T-cell (primary cell): Measurements from ENCODE around the gene ACAA2. TPM values are rescaled to one million over a fixed set of nuclear protein-coding genes. Genes with fewer than 3 reads are reported as not detected.

Source experiments
- ATAC-seq, 4 experiments: fragments of 200-7000 bp in 3 of 4; fragments of 150-1000 bp in 1 of 4; cut with Tn5 transposase; replicated peaks in 1 of 4; 1 replicate in 3 of 4; 2 replicates in 1 of 4; pipeline ENCODE4 v1.10.0; 2021; ENCODE audit warnings: moderate library complexity in 3 of 4, mild to moderate bottlenecking in 2 of 4, moderate number of reproducible peaks in 1 of 4
- CTCF ChIA-PET, 2 donors: fragments of 300-600 bp; sonication (Branson Sonifier 250); formaldehyde crosslinking; loops; one replicate each; lab custom pipeline; 2022; ENCODE audit warnings: antibody characterized with exemption in 2 of 2; lab: Charles Lee
- POLR2A ChIA-PET, 2 donors: fragments of 300-600 bp; sonication (Branson Sonifier 250); formaldehyde crosslinking; loops; one replicate each; lab custom pipeline; 2022; ENCODE audit warnings: antibody characterized with exemption in 2 of 2; lab: Charles Lee
- DNase-seq, 35 experiments: peaks; one replicate each; pipeline versions ENCODE4 v3.0.0 to v3.0.0-alpha.2; 2013 to 2023
- H3K27ac ChIP-seq: one replicate; pipeline ENCODE4 v1.5.1; 2013; ENCODE audit warnings: low read length
- H3K27me3 ChIP-seq, 2 experiments: replicated peaks in 1 of 2; 1 replicate in 1 of 2; 2 replicates in 1 of 2; pipeline versions ENCODE4 v1.6.1 to v1.7.0; 2013; ENCODE audit warnings: low read length in 1 of 2, mixed read lengths in 1 of 2; ENCODE audit not compliant: control insufficient read depth in 2 of 2, insufficient read depth in 2 of 2; ENCODE audit errors: extremely low read depth in 1 of 2
- H3K36me3 ChIP-seq, 2 donors: 1 replicate in 1 of 2; 2 replicates in 1 of 2; pipeline versions ENCODE4 v1.6.1 to v1.7.0; 2013; ENCODE audit warnings: low read length in 1 of 2; ENCODE audit not compliant: control insufficient read depth in 2 of 2, insufficient read depth in 1 of 2; ENCODE audit errors: extremely low read depth in 1 of 2
- H3K4me1 ChIP-seq, 2 experiments: 1 replicate in 1 of 2; 2 replicates in 1 of 2; pipeline versions ENCODE4 v1.6.1 to v1.7.0; 2013; ENCODE audit warnings: low read length in 2 of 2, mixed read lengths in 1 of 2; ENCODE audit not compliant: insufficient read depth in 2 of 2, control insufficient read depth in 1 of 2; ENCODE audit errors: extremely low read depth in 1 of 2
- H3K4me3 ChIP-seq, 2 donors: 1 replicate in 1 of 2; 2 replicates in 1 of 2; pipeline versions ENCODE4 v1.5.1 to v1.7.0; 2013; ENCODE audit warnings: mild to moderate bottlenecking in 2 of 2, low read length in 1 of 2, moderate library complexity in 1 of 2; ENCODE audit not compliant: control insufficient read depth in 1 of 2; ENCODE audit errors: extremely low read depth in 1 of 2
- H3K9me3 ChIP-seq: 2 replicates; pipeline ENCODE4 v1.7.0; 2013
- H3K27ac Mint-ChIP-seq, 2 donors: one replicate each; pipeline ENCODE4 v1.8.0; 2020 to 2021; ENCODE audit warnings: mild to moderate bottlenecking in 2 of 2, mixed read lengths in 2 of 2
- H3K27me3 Mint-ChIP-seq, 2 donors: one replicate each; pipeline ENCODE4 v1.8.0; 2021 to 2022; ENCODE audit warnings: mixed read lengths in 2 of 2
- H3K36me3 Mint-ChIP-seq: one replicate; pipeline ENCODE4 v1.8.0; 2021; ENCODE audit warnings: mixed read lengths
- H3K4me1 Mint-ChIP-seq, 3 donors: one replicate each; pipeline ENCODE4 v1.8.0; 2020 to 2022; ENCODE audit warnings: mixed read lengths in 3 of 3, mild to moderate bottlenecking in 1 of 3
- H3K4me3 Mint-ChIP-seq, 3 donors: one replicate each; pipeline ENCODE4 v1.8.0; 2020 to 2022; ENCODE audit warnings: mild to moderate bottlenecking in 3 of 3, mixed read lengths in 3 of 3, moderate library complexity in 3 of 3
- H3K9me3 Mint-ChIP-seq, 3 donors: one replicate each; pipeline ENCODE4 v1.8.0; 2020 to 2022; ENCODE audit warnings: mixed read lengths in 3 of 3
- WGBS: methylation state at CpG from one replicate; pipeline ENCODE4 v1.1.5; 2013; ENCODE audit warnings: missing lambda C conversion rate; ENCODE audit not compliant: insufficient coverage; 5-methylcytosine and 5-hydroxymethylcytosine counted together
- total RNA-seq, 35 experiments: library from RNA in 6 of 35; stranded (reverse) in 6 of 35; fragments of 120-200 nt in 1 of 35; gene quantifications; one replicate each; pipeline versions ENCODE4 v1.2.1 to v1.2.4 and lab custom pipeline; 2013 to 2026

The ACAA2 gene
- total RNA-seq, 5 donors from 2014 or later (not counting 1 experiment from before 2014, with no cell fraction given) = 20.1 to 34.1 (median 28.3) TPM

DNA sequence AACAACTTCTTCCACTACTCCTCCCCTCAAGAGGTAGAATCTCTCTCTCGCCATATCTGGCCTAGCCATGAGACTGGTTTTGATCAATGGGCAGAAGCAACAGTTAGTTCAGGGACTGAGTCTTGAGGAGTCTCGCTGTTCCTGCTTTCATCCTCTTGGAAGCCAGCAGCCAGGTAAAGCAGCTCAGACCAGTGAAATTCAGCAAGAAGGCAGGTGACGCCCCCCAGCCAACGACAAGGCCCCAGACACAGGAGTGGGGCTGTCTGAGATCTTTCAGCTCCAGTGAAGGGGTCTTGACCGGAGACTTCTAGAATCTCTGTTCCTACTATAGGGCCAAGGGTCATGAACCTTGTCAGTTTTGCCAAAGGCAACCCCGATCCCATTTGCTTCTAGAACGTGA is 39.7 kb upstream of the ACAA2 start:
- ChIA-PET CTCF (no interaction called here), POLR2A (no interaction called here)
- peaks cover 8 to 13% of the 10 kb centered on the region in 2 donors for H3K27me3 Mint-ChIP-seq
- 85% methylated on average over 6 of the region's 7 CpGs for WGBS
- H3K27ac ChIP-seq = no peak overlapping the region
- H3K4me1 ChIP-seq = no peaks in the 10 kb centered on the region
- ATAC-seq (no peak), DNase-seq (no peak)
- H3K27ac Mint-ChIP-seq = no peak overlapping the region
- peaks cover 0 to 21% of the 10 kb centered on the region in 2 experiments for H3K27me3 ChIP-seq
- no peak overlapping the region for H3K4me3 Mint-ChIP-seq
- H3K36me3 Mint-ChIP-seq = no peaks in the 10 kb centered on the region
- H3K9me3 ChIP-seq = no peaks in the 10 kb centered on the region
- no peaks in the 10 kb centered on the region for H3K36me3 ChIP-seq
- no peak overlapping the region for H3K4me3 ChIP-seq
- H3K9me3 Mint-ChIP-seq = no peaks in the 10 kb centered on the region
- H3K4me1 Mint-ChIP-seq = no peaks in the 10 kb centered on the region

DNA sequence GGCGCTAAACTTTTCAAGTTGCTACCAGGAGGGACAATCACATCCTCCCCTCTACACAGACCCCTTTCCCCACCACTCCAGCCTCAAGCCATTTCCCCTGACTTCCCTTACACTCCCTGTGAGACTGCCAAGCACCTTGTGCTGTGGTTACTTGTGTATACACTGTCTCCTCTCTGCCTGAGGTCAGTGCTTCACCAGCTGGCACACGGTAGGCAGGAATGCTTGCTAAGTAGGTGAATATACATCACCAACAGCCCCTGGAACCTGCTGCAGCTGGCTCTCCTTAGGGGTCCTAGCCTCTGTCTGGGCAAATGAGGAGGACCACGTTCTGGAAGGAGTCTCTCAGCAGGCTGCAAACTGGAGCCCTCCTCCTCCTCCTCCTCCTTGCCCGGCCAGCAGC is 38.3 kb upstream of the ACAA2 start:
- DNase-seq = no peak
- H3K27ac ChIP-seq = no peak overlapping the region
- no peaks in the 10 kb centered on the region for H3K4me1 ChIP-seq
- ChIA-PET CTCF (no interaction called here), POLR2A (no interaction called here)
- no peaks in the 10 kb centered on the region for H3K9me3 Mint-ChIP-seq
- no peak overlapping the region for H3K27ac Mint-ChIP-seq
- WGBS = no CpG with 5 or more reads among the region's 4 CpGs
- H3K27me3 Mint-ChIP-seq = peaks cover 12 to 19% of the 10 kb centered on the region in 2 donors
- H3K4me3 ChIP-seq = no peak overlapping the region
- no peaks in the 10 kb centered on the region for H3K36me3 Mint-ChIP-seq
- H3K36me3 ChIP-seq = no peaks in the 10 kb centered on the region
- ATAC-seq = no peak
- no peaks in the 10 kb centered on the region for H3K4me1 Mint-ChIP-seq
- H3K4me3 Mint-ChIP-seq = no peak overlapping the region
- H3K9me3 ChIP-seq = no peaks in the 10 kb centered on the region
- H3K27me3 ChIP-seq = peaks cover 0 to 34% of the 10 kb centered on the region in 2 experiments

- no peaks in the 10 kb centered on the region for H3K4me1 Mint-ChIP-seq
- 82% methylated on average over 7 of the region's 8 CpGs for WGBS
These were observed 37.3 kb upstream of the ACAA2 start for GRCh38 chr18:49850636-49851035.

DNA sequence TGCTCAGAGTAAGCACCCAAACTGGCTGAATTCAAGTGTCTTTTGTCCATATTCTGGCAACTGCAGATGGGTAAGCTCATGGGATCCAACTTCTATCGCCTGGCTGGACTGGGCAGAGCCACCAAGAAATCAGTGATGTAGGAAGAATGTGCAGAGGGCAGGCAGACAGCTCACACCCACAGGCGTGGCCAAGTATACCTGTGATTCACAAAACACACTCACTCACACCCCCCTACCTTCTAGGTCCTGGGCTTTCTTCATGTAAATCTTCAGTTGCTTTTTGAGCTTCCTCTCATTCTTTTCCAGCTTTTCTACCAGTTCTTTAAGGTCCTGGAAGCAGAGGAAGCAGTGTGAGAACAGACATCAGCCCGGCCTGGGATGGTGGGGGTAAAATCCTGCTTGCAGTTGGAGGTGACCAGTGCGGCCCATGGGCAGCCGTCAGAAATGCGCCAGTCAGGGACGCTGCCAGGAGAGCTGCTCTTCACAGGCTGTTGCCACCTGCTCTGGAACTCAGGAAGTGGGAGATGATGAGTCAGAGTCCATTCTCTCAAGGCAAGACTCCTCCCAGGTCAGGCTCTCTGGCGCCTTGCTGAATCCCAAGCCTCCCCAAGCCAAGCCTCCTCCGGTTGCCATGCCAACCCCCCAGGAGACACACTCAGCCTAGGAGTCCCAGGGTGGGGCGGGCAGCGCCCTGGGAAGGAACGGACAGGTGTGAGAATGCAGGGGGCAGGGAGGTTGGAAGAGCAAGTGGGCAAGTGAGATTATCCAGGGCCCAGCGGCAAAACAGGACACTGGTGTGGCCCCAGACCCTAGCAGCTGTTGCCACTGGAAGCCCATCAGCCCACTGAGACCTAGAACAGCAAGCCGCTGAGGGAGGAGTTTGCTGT is 36.2 kb upstream of the ACAA2 start:
- H3K36me3 Mint-ChIP-seq = no peaks in the 10 kb centered on the region
- 65% methylated on average over 9 of the region's 14 CpGs for WGBS
- H3K27ac ChIP-seq = no peak overlapping the region
- H3K4me1 Mint-ChIP-seq = no peaks in the 10 kb centered on the region
- no peaks in the 10 kb centered on the region for H3K9me3 Mint-ChIP-seq
- H3K36me3 ChIP-seq = no peaks in the 10 kb centered on the region
- H3K4me3 ChIP-seq = no peak overlapping the region
- no peak overlapping the region for H3K27ac Mint-ChIP-seq
- H3K4me1 ChIP-seq = no peaks in the 10 kb centered on the region
- H3K27me3 Mint-ChIP-seq = peaks cover 16 to 23% of the 10 kb centered on the region in 2 donors
- ChIA-PET CTCF (no interaction called here), POLR2A (interaction anchor here in 1 of 2 donors (0.7 kb wide), 1 partner anchor 478 kb away, joined by 3 read pairs; no protein-coding TSS in a partner anchor)
- peaks cover 0 to 45% of the 10 kb centered on the region in 2 experiments for H3K27me3 ChIP-seq
- no peaks in the 10 kb centered on the region for H3K9me3 ChIP-seq
- no peak for ATAC-seq
- H3K4me3 Mint-ChIP-seq = no peak overlapping the region
- DNase-seq = no peak

More at GRCh38 chr18:49850636-49851035, 37.3 kb upstream of the ACAA2 start:
- Histone ChIP-seq H3K9me3 (no peaks in the 10 kb centered on the region), H3K4me1 (no peaks in the 10 kb centered on the region), H3K4me3 (no peak overlapping the region), H3K36me3 (no peaks in the 10 kb centered on the region), H3K27ac (no peak overlapping the region), H3K27me3 (peaks cover 0 to 44% of the 10 kb centered on the region in 2 experiments)
- CTCF ChIA-PET = no interaction called here
- Mint-ChIP-seq H3K36me3 (no peaks in the 10 kb centered on the region), H3K9me3 (no peaks in the 10 kb centered on the region), H3K4me3 (no peak overlapping the region), H3K27ac (no peak overlapping the region), H3K27me3 (peaks cover 16 to 23% of the 10 kb centered on the region in 2 donors)
- DNase-seq (no peak), ATAC-seq (no peak)
- POLR2A ChIA-PET = interaction anchor here in 1 of 2 donors (0.6 kb wide), 1 partner anchor 414 kb away, joined by 3 read pairs; no protein-coding TSS in a partner anchor

DNA sequence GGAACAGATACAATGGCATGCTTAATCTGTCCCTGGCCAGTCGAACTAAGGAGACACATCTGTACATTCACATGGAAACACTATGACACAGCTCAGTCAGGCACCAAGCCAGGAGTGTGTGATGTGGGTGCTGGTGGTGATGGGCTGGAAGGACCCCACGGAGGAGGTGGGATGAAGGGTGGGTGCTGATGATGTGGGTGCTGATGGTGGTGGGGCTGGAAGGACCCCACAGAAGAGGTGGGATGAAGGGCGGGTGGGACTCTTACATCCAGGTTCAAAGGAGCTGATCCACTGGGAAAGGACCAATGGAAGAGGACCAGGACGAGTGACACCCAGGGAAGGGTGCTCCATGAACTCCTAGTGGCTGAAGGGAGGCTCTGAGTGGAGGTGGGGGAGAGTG is 34.8 kb upstream of the ACAA2 start:
- Histone ChIP-seq H3K27me3 (peaks cover 0 to 49% of the 10 kb centered on the region in 2 experiments), H3K36me3 (no peaks in the 10 kb centered on the region), H3K27ac (no peak overlapping the region), H3K9me3 (no peaks in the 10 kb centered on the region), H3K4me3 (no peak overlapping the region), H3K4me1 (peaks cover 0 to 4% of the 10 kb centered on the region in 2 experiments)
- 73% methylated on average over 3 of the region's 4 CpGs for WGBS
- CTCF ChIA-PET = interaction anchor here in 1 of 2 donors (1.2 kb wide), 1 partner anchor 11 kb away, joined by 3 read pairs; no protein-coding TSS in a partner anchor
- H3K9me3 Mint-ChIP-seq = no peaks in the 10 kb centered on the region
- H3K36me3 Mint-ChIP-seq = no peaks in the 10 kb centered on the region
- H3K4me3 Mint-ChIP-seq = no peak overlapping the region
- DNase-seq = no peak
- peaks cover 16 to 23% of the 10 kb centered on the region in 2 donors for H3K27me3 Mint-ChIP-seq
- no peak overlapping the region for H3K27ac Mint-ChIP-seq
- ATAC-seq = no peak
- H3K4me1 Mint-ChIP-seq = no peaks in the 10 kb centered on the region
- POLR2A ChIA-PET = no interaction called here

DNA sequence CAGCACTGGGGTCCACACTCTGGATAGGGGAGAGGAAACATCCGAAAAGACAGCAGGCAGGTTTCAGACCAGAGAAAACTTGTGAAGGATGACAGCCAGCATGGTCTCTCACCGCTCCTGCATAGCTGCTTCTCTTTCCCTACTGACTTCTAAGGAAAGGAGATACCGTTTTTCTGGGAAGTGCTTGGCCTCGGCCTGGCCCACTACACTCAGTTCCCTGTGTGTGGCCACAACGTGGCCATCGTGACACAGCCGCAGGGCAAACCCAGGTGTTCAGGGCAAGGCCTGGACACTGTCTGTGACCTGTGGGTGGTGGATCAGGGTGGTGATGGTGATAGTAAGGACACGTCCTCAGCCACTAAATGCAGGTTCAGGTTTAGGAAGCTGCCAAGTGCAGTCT is 34.2 kb upstream of the ACAA2 start:
- H3K36me3 ChIP-seq = no peaks in the 10 kb centered on the region
- WGBS = 89% methylated on average over 7 of the region's 8 CpGs
- no peaks in the 10 kb centered on the region for H3K9me3 Mint-ChIP-seq
- no peak overlapping the region for H3K27ac Mint-ChIP-seq
- POLR2A ChIA-PET = no interaction called here
- peaks cover 16 to 23% of the 10 kb centered on the region in 2 donors for H3K27me3 Mint-ChIP-seq
- H3K4me1 ChIP-seq = peaks cover 0 to 4% of the 10 kb centered on the region in 2 experiments
- H3K27me3 ChIP-seq = peaks cover 0 to 49% of the 10 kb centered on the region in 2 experiments
- ATAC-seq = no peak
- H3K27ac ChIP-seq = no peak overlapping the region
- no peaks in the 10 kb centered on the region for H3K36me3 Mint-ChIP-seq
- no peaks in the 10 kb centered on the region for H3K4me1 Mint-ChIP-seq
- H3K4me3 Mint-ChIP-seq = no peak overlapping the region
- no peak overlapping the region for H3K4me3 ChIP-seq
- no peak for DNase-seq
- no peaks in the 10 kb centered on the region for H3K9me3 ChIP-seq
- CTCF ChIA-PET = interaction anchor here in 1 of 2 donors (1.2 kb wide), 1 partner anchor 11 kb away, joined by 3 read pairs; no protein-coding TSS in a partner anchor
